Measurements from ENCODE around the gene SLIT3. TPM values are rescaled to one million over a fixed set of nuclear protein-coding genes. Genes with fewer than 3 reads are reported as not detected.

Gene SLIT3
- total and polyA plus RNA-seq, 4 donors: 4.6 to 48.5 (median 19.8) TPM

- H3K4me1 ChIP-seq (ENCODE audit: control insufficient read depth in 5 of 5, insufficient read depth in 5 of 5, low read length in 5 of 5): peaks cover 0 to 3% (median 0%) of the 10 kb centered on the region in 5 donors
- no peak for DNase-seq
- 82 to 88% methylated on average over 5 of the region's 5 CpGs for whole genome bisulfite sequencing, 2 donors
Observed at GRCh38 chr5:168674893-168675482, 626.0 kb downstream of the SLIT3 start.

GRCh38 chr5:168672888-168673287 lies 628.1 kb downstream of the SLIT3 start:
- peaks cover 0 to 20% (median 8%) of the 10 kb centered on the region in 4 donors for H3K36me3 ChIP-seq (ENCODE audit: control insufficient read depth in 4 of 4, insufficient read depth in 4 of 4, low read length in 4 of 4)
- H3K27ac ChIP-seq (ENCODE audit: low read depth in 1 of 2, low read length in 1 of 2): no peak overlapping the region
- H3K9ac ChIP-seq (ENCODE audit: insufficient read depth in 1 of 2, low read length in 2 of 2): no peak overlapping the region
- H3K27me3 ChIP-seq (ENCODE audit: control insufficient read depth in 3 of 3, insufficient read depth in 3 of 3, low read length in 2 of 3): no peaks in the 10 kb centered on the region
- 75 to 92% methylated on average over 4 of the region's 4 CpGs for WGBS, 2 donors
- H3K9me3 ChIP-seq (ENCODE audit: control insufficient read depth in 4 of 4, insufficient read depth in 3 of 4, low read length in 3 of 4): peaks cover 0 to 3% (median 0%) of the 10 kb centered on the region in 4 donors
- DNase-seq (no peak), ATAC-seq (ENCODE audit: insufficient read depth, low FRiP score) (no peak)
- no peak overlapping the region for H3K4me3 ChIP-seq
- no peak for TF ChIP-seq CTCF (IDR thresholded peaks at IDR 0.05; ENCODE audit: control extremely low read depth, extremely low read depth)
- H3K4me1 ChIP-seq (ENCODE audit: control insufficient read depth in 5 of 5, insufficient read depth in 5 of 5, low read length in 5 of 5): no peaks in the 10 kb centered on the region

More at GRCh38 chr5:168674893-168675482, 626.0 kb downstream of the SLIT3 start:
- no peak for ATAC-seq (ENCODE audit: insufficient read depth, low FRiP score)
- Histone ChIP-seq H3K27ac (ENCODE audit: low read depth in 1 of 2, low read length in 1 of 2) (no peak overlapping the region), H3K27me3 (ENCODE audit: control insufficient read depth in 3 of 3, insufficient read depth in 3 of 3, low read length in 2 of 3) (no peaks in the 10 kb centered on the region), H3K9ac (ENCODE audit: insufficient read depth in 1 of 2, low read length in 2 of 2) (no peak overlapping the region), H3K4me3 (no peak overlapping the region), H3K9me3 (ENCODE audit: control insufficient read depth in 4 of 4, insufficient read depth in 3 of 4, low read length in 3 of 4) (no peaks in the 10 kb centered on the region), H3K36me3 (ENCODE audit: control insufficient read depth in 4 of 4, insufficient read depth in 4 of 4, low read length in 4 of 4) (peaks cover 0 to 15% (median 3%) of the 10 kb centered on the region in 4 donors)
- TF ChIP-seq CTCF (IDR thresholded peaks at IDR 0.05; ENCODE audit: control extremely low read depth, extremely low read depth): no peak

DNA sequence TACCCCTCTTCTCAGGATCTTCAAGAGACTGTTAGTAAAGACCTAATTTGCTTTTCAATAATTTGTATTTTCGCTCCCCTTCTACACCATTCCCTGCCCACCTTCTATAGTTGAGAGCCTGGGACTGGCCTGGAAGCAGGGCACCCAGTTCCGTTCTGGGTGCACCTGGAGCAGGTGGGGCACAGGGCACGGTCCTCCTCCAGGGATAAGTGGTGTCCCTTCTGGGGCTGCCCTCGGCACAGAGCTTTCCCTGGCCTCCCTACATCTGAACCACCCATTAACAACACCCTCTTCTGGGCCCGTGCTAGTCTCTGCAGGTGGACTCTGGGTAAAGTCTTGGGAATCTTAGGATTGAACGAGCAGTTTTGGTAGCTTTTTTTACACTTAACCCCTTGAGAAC lies 628.9 kb downstream of the SLIT3 start:
- ATAC-seq (ENCODE audit: insufficient read depth, low FRiP score) (no peak), DNase-seq (no peak)
- H3K36me3 ChIP-seq (ENCODE audit: control insufficient read depth in 4 of 4, insufficient read depth in 4 of 4, low read length in 4 of 4): peaks cover 0 to 19% (median 8%) of the 10 kb centered on the region in 4 donors
- no peak overlapping the region for H3K4me3 ChIP-seq
- H3K4me1 ChIP-seq (ENCODE audit: control insufficient read depth in 5 of 5, insufficient read depth in 5 of 5, low read length in 5 of 5): no peaks in the 10 kb centered on the region
- no peak overlapping the region for H3K9ac ChIP-seq (ENCODE audit: insufficient read depth in 1 of 2, low read length in 2 of 2)
- no peaks in the 10 kb centered on the region for H3K27me3 ChIP-seq (ENCODE audit: control insufficient read depth in 3 of 3, insufficient read depth in 3 of 3, low read length in 2 of 3)
- no peak for TF ChIP-seq CTCF (IDR thresholded peaks at IDR 0.05; ENCODE audit: control extremely low read depth, extremely low read depth)
- WGBS, 2 donors: 73 to 80% methylated on average over 6 of the region's 6 CpGs
- H3K9me3 ChIP-seq (ENCODE audit: control insufficient read depth in 4 of 4, insufficient read depth in 3 of 4, low read length in 3 of 4): peaks cover 0 to 3% (median 0%) of the 10 kb centered on the region in 4 donors
- no peak overlapping the region for H3K27ac ChIP-seq (ENCODE audit: low read depth in 1 of 2, low read length in 1 of 2)
